MM.1S (cell line): ENCODE data around the gene TMED8.

Experiments used
- CTCF ChIP-seq: fragments of 300-600 bp; sonication (generic); IDR thresholded peaks from 2 replicates; pipeline ENCODE4 v1.5.1; 2016; ENCODE audit warnings: antibody characterized with exemption, low read length, mixed read lengths
- EZH2 ChIP-seq: fragments of 300-600 bp; sonication (generic); optimal IDR thresholded peaks from 2 replicates; pipeline ENCODE3; 2017; ENCODE audit warnings: low read depth, mild to moderate bottlenecking, antibody characterized with exemption, low read length, mixed read lengths
- EZH2phosphoT487 ChIP-seq: fragments of 300-600 bp; sonication (generic); IDR thresholded peaks from 2 replicates; pipeline ENCODE4 v1.6.1; 2018; ENCODE audit warnings: antibody characterized with exemption, low read length

GRCh38 chr14:77335576-77335975 is 41.3 kb downstream of the TMED8 start:
- TF ChIP-seq EZH2phosphoT487 (no peak), CTCF (no peak), EZH2 (no peak)
